Pulmonary artery endothelial cell (primary cell): Measurements from ENCODE around the gene PMF1. TPM values are rescaled to one million over a fixed set of nuclear protein-coding genes. Genes with fewer than 3 reads are reported as not detected.

Experiments
- DNase-seq: peaks from one replicate; pipeline ENCODE4 v3.0.0-alpha.2; 2011; ENCODE audit warnings: low read depth, low spot score
- total RNA-seq: library from RNA; depleted of rRNA; stranded (reverse); fragments of >200 nt; gene quantifications from 2 replicates; pipeline ENCODE4 v1.2.3, GENCODE V29; 2014

Gene PMF1
- total RNA-seq, 1 donor from 2014 or later = 54.3 TPM

GRCh38 chr1:156236164-156236563 lies 23.4 kb downstream of the PMF1 start:
- DNase-seq = no peak

DNA sequence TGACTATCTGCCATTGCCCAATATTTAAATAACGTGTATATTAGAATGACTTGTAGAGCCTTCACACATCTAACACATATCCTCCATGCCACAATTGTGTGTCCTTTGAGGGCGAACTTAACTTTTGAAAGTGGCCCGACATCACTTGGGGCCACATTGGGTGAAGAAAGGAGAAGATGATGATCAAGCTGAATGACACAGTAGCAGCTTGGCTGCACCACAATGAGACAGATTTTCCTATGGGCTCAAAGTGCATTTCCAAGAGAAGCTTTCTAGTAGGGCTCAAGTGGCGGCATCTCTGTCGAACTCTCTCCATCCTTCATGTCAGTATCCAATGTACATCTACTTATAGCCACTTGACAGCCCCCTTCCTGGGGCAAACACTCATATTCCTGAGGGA lies 25.4 kb downstream of the PMF1 start:
- no peak for DNase-seq

GRCh38 chr1:156241311-156241811 lies 28.6 kb downstream of the PMF1 start:
- DNase-seq = no peak

DNA sequence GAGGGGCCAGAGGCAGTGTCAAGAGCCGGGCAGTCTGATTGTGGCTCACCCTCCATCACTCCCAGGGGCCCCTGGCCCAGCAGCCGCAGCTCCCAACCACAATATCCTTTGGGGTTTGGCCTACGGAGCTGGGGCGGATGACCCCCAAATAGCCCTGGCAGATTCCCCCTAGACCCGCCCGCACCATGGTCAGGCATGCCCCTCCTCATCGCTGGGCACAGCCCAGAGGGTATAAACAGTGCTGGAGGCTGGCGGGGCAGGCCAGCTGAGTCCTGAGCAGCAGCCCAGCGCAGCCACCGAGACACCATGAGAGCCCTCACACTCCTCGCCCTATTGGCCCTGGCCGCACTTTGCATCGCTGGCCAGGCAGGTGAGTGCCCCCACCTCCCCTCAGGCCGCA lies 29.1 kb downstream of the PMF1 start, which contains the start of gene BGLAP:
Gene BGLAP (plus strand): TSS at position 259 of the 400 bp plus-strand sequence. CDS start 48 bp downstream, at position 307.
- no peak for DNase-seq

DNA sequence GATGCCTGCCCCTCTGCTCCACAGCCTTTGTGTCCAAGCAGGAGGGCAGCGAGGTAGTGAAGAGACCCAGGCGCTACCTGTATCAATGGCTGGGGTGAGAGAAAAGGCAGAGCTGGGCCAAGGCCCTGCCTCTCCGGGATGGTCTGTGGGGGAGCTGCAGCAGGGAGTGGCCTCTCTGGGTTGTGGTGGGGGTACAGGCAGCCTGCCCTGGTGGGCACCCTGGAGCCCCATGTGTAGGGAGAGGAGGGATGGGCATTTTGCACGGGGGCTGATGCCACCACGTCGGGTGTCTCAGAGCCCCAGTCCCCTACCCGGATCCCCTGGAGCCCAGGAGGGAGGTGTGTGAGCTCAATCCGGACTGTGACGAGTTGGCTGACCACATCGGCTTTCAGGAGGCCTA lies 29.9 kb downstream of the PMF1 start:
- DNase-seq = no peak

DNA sequence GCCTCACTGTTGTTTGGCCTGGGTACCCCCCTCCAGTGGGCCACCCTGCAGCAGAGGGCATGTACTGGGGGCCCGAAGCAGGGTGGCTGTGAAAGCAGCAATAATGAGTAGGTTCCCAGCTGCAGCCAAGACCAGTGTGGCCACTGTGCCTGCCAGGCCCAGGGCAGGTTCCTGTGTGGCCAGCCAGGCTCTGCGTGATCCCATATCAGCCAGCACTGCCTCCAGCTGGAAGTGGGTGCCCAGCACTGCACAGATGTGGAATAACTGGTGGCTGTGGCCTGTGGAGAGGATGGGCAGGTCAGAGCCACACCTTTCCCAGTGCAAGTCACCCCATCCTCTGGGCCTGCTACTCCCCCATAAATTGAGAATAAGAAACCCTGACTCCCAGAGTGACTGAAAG lies 31.3 kb downstream of the PMF1 start:
- DNase-seq = no peak

GRCh38 chr1:156244712-156245111 lies 31.9 kb downstream of the PMF1 start:
- no peak for DNase-seq

- no peak for DNase-seq
These were observed 32.8 kb downstream of the PMF1 start for GRCh38 chr1:156245451-156246232.

- DNase-seq = no peak
These were observed 33.5 kb downstream of the PMF1 start for GRCh38 chr1:156246241-156246780.

DNA sequence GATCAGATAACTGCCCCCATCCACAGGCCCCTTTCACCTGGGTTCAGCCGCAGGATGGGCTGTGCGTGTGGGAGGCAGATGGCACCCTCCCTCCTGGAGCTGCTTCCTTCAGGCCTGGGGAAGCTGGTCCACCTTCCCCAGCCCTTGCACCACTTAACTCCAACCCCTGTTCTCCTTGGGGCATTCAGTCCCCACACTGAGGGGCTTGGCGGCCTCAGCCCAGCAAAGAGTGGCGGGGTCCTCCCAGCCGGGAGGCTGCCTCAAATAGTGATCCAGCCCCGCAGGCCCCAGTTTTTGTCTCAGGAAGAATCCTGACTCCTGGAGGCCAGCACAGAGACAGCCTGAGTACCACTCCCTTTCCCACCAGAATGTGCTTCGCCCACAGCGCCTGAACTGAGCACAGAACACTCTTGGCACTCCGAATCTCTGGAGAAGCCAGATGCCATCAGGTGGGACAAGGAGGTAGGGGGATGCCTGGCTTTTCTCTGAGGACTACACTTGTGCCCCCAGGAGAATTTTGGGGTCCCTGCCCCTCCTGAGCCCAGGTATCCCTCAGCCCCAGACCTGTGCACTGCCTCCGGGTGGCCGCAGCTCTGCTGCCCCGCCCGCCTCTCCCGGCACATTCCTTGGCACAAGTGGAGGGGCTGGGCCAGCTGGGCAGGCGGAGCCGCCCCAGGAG lies 34.1 kb downstream of the PMF1 start:
- DNase-seq = no peak

DNA sequence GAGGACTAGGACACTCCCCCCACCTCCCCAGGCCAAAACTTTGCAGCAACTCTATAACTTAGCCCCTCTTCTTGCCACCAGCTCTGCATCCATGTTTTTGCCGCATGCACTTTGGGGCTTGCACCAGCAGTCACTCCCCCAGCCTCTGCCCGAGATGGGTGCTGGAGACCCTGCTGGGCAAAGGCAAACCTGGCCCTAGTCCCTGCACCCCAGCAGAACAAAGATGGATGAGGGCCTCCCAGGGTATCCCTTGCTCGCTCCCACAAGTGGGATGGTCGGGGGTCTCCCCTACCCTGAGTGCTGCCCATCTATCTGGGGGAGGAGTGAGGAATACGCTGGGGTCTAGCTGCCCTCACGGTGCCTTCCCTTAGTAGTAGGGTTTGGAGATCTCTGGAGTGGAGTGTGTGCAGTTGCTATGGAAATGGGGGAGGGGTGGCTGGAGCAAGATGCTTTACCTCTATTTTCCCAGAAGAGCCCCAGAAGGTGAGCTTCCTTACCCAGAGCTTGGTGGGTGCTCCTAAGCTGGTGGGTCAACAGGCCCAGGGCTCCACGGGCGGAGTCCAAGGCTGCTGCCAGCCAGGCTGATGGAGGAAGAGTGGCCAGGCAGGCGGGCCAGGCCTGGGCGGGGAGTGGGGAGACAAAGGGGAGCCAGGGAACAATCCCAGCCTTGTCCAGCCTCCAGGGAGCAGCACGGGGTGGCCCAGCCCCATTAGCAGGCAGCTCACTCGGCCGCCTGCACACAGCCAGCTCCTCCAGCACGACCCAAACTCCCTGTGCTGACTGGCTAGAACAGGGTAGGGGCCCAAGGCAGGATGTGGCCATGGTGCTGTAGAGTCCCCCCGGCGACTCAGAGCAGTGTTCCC lies 34.9 kb downstream of the PMF1 start, which contains the start of gene PAQR6:
Gene PAQR6 (minus strand): TSS at position 597 of the 863 bp plus-strand sequence. CDS start 1,325 bp downstream, outside the sequence.
- DNase-seq = no peak

GRCh38 chr1:156248323-156248683 lies 35.5 kb downstream of the PMF1 start:
- no peak for DNase-seq

GRCh38 chr1:156249593-156249992 lies 36.8 kb downstream of the PMF1 start:
- DNase-seq = no peak

DNA sequence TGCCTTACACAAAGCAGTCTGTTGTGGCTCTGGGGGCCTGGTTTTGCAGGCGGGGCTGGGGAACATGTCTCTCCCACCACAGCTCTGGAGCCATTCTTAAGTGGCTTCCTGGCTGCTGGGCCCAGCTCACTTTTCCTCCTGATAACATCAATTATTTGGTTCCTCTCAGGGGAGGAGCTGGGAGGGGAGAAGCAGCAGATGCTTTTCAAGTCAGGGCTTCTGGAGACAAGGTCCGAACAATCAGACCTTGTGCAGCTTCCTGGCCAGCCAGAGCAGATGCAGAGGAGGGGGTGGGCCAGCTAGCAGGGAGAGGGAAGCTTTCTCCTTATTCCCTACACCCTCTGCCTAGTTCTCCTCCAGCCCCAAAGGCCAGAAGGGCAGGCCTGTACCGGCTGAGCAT lies 38.7 kb downstream of the PMF1 start:
- DNase-seq = no peak

DNA sequence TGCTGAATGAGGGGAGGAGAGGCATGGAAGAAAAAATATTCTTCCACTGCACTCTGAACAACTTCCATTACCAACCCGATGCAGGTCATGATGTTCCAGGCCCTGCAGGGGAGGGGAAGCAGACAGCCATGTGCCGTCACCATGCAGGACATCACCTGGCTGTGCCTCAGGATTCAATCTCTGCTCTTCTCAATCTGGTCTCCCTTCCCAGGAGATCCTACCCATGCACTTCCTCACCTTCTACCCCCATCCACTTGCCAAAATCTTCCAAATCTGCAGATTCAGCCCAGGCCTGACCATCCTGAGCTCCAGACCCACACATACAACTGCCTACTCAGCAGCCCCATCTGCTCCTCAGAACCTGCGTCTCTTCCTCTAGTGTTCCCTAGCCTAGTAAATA lies 40.8 kb downstream of the PMF1 start:
- DNase-seq = no peak

DNA sequence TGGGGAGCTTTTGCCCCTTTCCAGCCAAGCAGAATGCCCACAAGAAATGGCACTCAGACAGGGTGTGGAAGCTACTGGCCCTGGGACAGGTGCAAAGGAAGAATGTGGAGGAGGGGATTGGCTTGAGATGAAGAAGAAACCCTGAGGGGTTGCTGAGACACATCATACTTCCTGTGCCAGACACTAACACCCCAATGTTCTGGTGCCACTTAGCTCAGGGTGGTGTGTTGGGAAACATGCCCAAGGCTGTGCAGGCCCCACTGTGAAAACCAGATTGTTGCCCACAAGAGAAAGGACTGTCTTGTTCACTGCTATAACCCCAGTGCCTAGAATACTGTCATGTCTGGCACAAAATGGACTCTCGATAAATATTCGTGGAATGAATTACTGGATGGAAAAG lies 44.9 kb downstream of the PMF1 start:
- DNase-seq = no peak

DNA sequence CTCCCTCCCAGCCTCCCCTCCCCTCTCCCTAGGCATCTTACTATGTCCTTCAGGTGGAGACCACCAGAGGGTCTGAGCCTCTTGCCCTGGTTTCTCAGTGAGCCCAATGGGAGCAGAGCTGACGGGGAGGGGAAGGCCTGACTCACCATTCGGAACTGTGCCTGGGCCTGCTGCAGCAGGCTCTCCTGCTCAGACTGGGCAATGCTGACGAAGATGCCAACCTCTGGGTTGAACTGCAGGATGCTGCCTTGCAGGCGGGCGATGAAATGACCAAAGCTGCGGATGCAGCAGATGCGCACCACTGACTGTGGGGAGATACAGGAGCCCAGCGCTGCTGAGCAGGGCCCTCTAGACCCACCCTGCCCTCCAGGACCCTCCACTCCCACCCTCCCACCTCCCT lies 46.1 kb downstream of the PMF1 start:
- DNase-seq = no peak

GRCh38 chr1:156259805-156260204 lies 47.0 kb downstream of the PMF1 start:
- DNase-seq = no peak

DNA sequence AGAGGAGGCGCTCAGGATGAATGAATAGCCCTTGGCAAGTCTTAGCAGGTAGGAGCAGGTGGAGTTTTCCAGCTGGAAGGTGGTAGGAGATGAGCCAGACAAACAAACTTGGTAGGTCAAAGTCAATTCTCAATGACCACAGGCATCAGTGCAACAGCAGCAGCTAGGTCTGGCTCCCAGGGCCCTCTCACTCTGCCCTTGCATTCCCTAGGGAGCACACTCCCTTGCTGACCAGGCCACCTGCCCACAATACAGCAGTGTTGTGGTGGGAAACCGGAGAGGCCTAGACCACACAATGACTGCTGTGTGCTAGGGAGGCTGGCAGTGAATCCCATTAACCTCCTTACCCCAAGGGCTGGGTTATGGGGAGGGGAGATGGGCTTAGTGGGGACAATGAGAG lies 48.1 kb downstream of the PMF1 start:
- DNase-seq = no peak

- no peak for DNase-seq
These were observed 49.9 kb downstream of the PMF1 start for GRCh38 chr1:156262461-156263287.

DNA sequence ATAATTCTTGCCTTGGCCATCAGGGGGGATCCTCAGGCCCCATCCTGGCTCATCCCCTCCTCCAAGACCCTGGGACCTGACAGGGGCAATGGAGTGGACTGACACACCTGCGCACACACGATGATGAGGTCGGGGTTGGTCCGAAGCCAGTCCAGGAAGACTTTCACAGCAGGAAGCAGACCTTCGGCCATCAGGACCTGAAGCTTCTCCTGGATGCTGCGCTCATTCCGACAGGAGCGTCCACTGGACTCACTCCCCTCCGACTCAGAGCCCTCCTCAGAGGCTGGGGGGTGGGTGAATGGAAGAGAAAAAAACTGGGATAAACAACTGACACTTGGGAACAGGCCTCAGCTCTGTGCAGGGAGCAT lies 50.5 kb downstream of the PMF1 start:
- no peak for DNase-seq
